Measurements from ENCODE around the gene ME1. TPM values are rescaled to one million over a fixed set of nuclear protein-coding genes. Genes with fewer than 3 reads are reported as not detected.

Gene ME1
- total RNA-seq, 1 experiment from 2014 or later = 131 TPM

- H3K4me3 ChIP-seq (ENCODE audit: low read depth, low read length) = no peak overlapping the region
- H3K36me3 ChIP-seq (ENCODE audit: control insufficient read depth, insufficient read depth, low read length) = no peaks in the 10 kb centered on the region
- Mint-ChIP-seq H3K27me3 (ENCODE audit: insufficient read depth, unreplicated experiment) (no peaks in the 10 kb centered on the region), H3K27ac (ENCODE audit: unreplicated experiment) (no peak overlapping the region), H3K9me3 (ENCODE audit: unreplicated experiment) (no peaks in the 10 kb centered on the region), H3K4me3 (ENCODE audit: unreplicated experiment) (no peak overlapping the region), H3K36me3 (ENCODE audit: insufficient read depth, unreplicated experiment) (no peaks in the 10 kb centered on the region), H3K4me1 (ENCODE audit: low read depth, unreplicated experiment) (peaks cover 10% of the 10 kb centered on the region)
- no TSS peak for BruUV-seq (replicated peaks)
- CTCF ChIA-PET = interaction anchor here (0.7 kb wide), 1 partner anchor 59 kb away, joined by 3 read pairs; no protein-coding TSS in a partner anchor
- H3K27me3 ChIP-seq (replicated peaks; ENCODE audit: control insufficient read depth, insufficient read depth, low read length) = no peaks in the 10 kb centered on the region
- no peak for TF ChIP-seq CTCF (IDR thresholded peaks at IDR 0.05; ENCODE audit: insufficient read depth in 1 of 2, low read depth in 1 of 2, low read length in 1 of 2, severe bottlenecking in 1 of 2, unreplicated experiment in 1 of 2)
- H3K4me1 ChIP-seq = no peaks in the 10 kb centered on the region
- no peaks in the 10 kb centered on the region for H3K9me3 ChIP-seq
- intact Hi-C loops (cut with micrococcal nuclease; ENCODE audit: unreplicated experiment) = no loop called here
- DNase-seq = no peak
- POLR2A ChIA-PET = no interaction called here
These were observed 46.1 kb upstream of the ME1 start for GRCh38 chr6:83476971-83477370.

- no peak for DNase-seq
- no peaks in the 10 kb centered on the region for H3K27me3 Mint-ChIP-seq (ENCODE audit: insufficient read depth, unreplicated experiment)
- CTCF ChIA-PET = no interaction called here
- H3K4me1 Mint-ChIP-seq (ENCODE audit: low read depth, unreplicated experiment) = no peaks in the 10 kb centered on the region
- Histone ChIP-seq H3K27me3 (replicated peaks; ENCODE audit: control insufficient read depth, insufficient read depth, low read length) (no peaks in the 10 kb centered on the region), H3K4me1 (no peaks in the 10 kb centered on the region), H3K9me3 (no peaks in the 10 kb centered on the region), H3K36me3 (ENCODE audit: control insufficient read depth, insufficient read depth, low read length) (no peaks in the 10 kb centered on the region), H3K4me3 (ENCODE audit: low read depth, low read length) (no peak overlapping the region)
- H3K36me3 Mint-ChIP-seq (ENCODE audit: insufficient read depth, unreplicated experiment) = no peaks in the 10 kb centered on the region
- no peaks in the 10 kb centered on the region for H3K9me3 Mint-ChIP-seq (ENCODE audit: unreplicated experiment)
- intact Hi-C loops (cut with micrococcal nuclease; ENCODE audit: unreplicated experiment) = no loop called here
- POLR2A ChIA-PET = interaction anchor here (0.6 kb wide), 1 partner anchor 9 kb away, joined by 3 read pairs; no protein-coding TSS in a partner anchor
- TF ChIP-seq CTCF (IDR thresholded peaks at IDR 0.05; ENCODE audit: insufficient read depth in 1 of 2, low read depth in 1 of 2, low read length in 1 of 2, severe bottlenecking in 1 of 2, unreplicated experiment in 1 of 2) = no peak
- BruUV-seq (replicated peaks) = no TSS peak
- H3K27ac Mint-ChIP-seq (ENCODE audit: unreplicated experiment) = no peak overlapping the region
- no peak overlapping the region for H3K4me3 Mint-ChIP-seq (ENCODE audit: unreplicated experiment)
These were observed 43.5 kb upstream of the ME1 start for GRCh38 chr6:83474309-83474708.

- POLR2A ChIA-PET = no interaction called here
- intact Hi-C loops (cut with micrococcal nuclease; ENCODE audit: unreplicated experiment) = no loop called here
- no TSS peak for BruUV-seq (replicated peaks)
- Mint-ChIP-seq H3K9me3 (ENCODE audit: unreplicated experiment) (no peaks in the 10 kb centered on the region), H3K4me1 (ENCODE audit: low read depth, unreplicated experiment) (no peaks in the 10 kb centered on the region), H3K36me3 (ENCODE audit: insufficient read depth, unreplicated experiment) (no peaks in the 10 kb centered on the region), H3K27ac (ENCODE audit: unreplicated experiment) (no peak overlapping the region), H3K27me3 (ENCODE audit: insufficient read depth, unreplicated experiment) (no peaks in the 10 kb centered on the region), H3K4me3 (ENCODE audit: unreplicated experiment) (no peak overlapping the region)
- no peaks in the 10 kb centered on the region for H3K27me3 ChIP-seq (replicated peaks; ENCODE audit: control insufficient read depth, insufficient read depth, low read length)
- no peak for DNase-seq
- no peaks in the 10 kb centered on the region; the same call in 1 of the 2 replicates for H3K4me1 ChIP-seq
- no peaks in the 10 kb centered on the region for H3K36me3 ChIP-seq (ENCODE audit: control insufficient read depth, insufficient read depth, low read length)
- TF ChIP-seq CTCF (IDR thresholded peaks at IDR 0.05; ENCODE audit: insufficient read depth in 1 of 2, low read depth in 1 of 2, low read length in 1 of 2, severe bottlenecking in 1 of 2, unreplicated experiment in 1 of 2) = no peak
- H3K4me3 ChIP-seq (ENCODE audit: low read depth, low read length) = no peak overlapping the region
- CTCF ChIA-PET = no interaction called here
- H3K9me3 ChIP-seq = no peaks in the 10 kb centered on the region
These were observed 41.9 kb upstream of the ME1 start for GRCh38 chr6:83472767-83473166.
